Endothelial cell of umbilical vein (primary cell): ENCODE results near the gene OR1M1. TPM values are rescaled to one million over a fixed set of nuclear protein-coding genes. Genes with fewer than 3 reads are reported as not detected.

ENCODE experiments used
- BruUV-seq: library from RNA; stranded (reverse); fragments of 400-500 nt; replicated peaks from 2 replicates; lab custom pipeline; 2021; lab: Mats Ljungman, UMichigan
- CTCF ChIA-PET: fragments of 300-600, 350-600 bp; sonication (Branson Sonifier 250); formaldehyde crosslinking; loops from one replicate; lab custom pipeline; 2021; ENCODE audit warnings: antibody characterized with exemption, inconsistent platforms; lab: Charles Lee
- POLR2A ChIA-PET: fragments of 300-600, 350-600 bp; sonication (Branson Sonifier 250); formaldehyde crosslinking; loops from one replicate; lab custom pipeline; 2021; ENCODE audit warnings: antibody characterized with exemption, inconsistent platforms; lab: Charles Lee
- DNase-seq: peaks from one replicate; pipeline ENCODE4 v3.0.0-alpha.2; 2011; ENCODE audit warnings: low read depth, low spot score
- FAIRE-seq: peaks from 2 replicates; lab custom pipeline; 2011; peaks lifted over from hg19 to GRCh38; lab: Jason Lieb, UNC
- H2AFZ ChIP-seq: 2 replicates; pipeline ENCODE4 v1.6.0; 2012; ENCODE audit warnings: low read depth, low read length, control low read depth, inconsistent platforms
- H3K27ac ChIP-seq: 2 replicates; pipeline ENCODE4 v1.5.1; 2011; ENCODE audit warnings: low read depth, mild to moderate bottlenecking, control low read depth, low read length, moderate library complexity; ENCODE audit not compliant: insufficient read depth
- H3K27me3 ChIP-seq, 2 experiments: 2 replicates each; pipeline versions ENCODE4 v1.6.0 to v1.6.1; 2011; ENCODE audit warnings: low read length in 2 of 2, mixed read lengths in 1 of 2; ENCODE audit not compliant: control insufficient read depth in 2 of 2, insufficient read depth in 2 of 2
- H3K36me3 ChIP-seq, 2 experiments: 2 replicates in 1 of 2; 3 replicates in 1 of 2; pipeline ENCODE4 v1.5.1; 2011; ENCODE audit warnings: low read length in 2 of 2, mild to moderate bottlenecking in 1 of 2, moderate library complexity in 1 of 2; ENCODE audit not compliant: control insufficient read depth in 2 of 2, insufficient read depth in 2 of 2; ENCODE audit errors: extremely low read depth in 1 of 2
- H3K4me1 ChIP-seq: 3 replicates; pipeline ENCODE4 v1.5.1; 2011; ENCODE audit warnings: mild to moderate bottlenecking, low read length; ENCODE audit not compliant: control insufficient read depth, insufficient read depth; ENCODE audit errors: extremely low read depth
- H3K4me2 ChIP-seq: 2 replicates; pipeline ENCODE4 v1.6.1; 2011; ENCODE audit warnings: low read length, control low read depth, mixed read lengths; ENCODE audit not compliant: insufficient read depth
- H3K4me3 ChIP-seq, 3 experiments: fragments of 200-600 bp in 1 of 3; sonication (generic), shearing (Covaris generic) in 1 of 3; replicated peaks in 1 of 3; 2 replicates each; pipeline ENCODE4 v1.5.1; 2011 to 2016; ENCODE audit warnings: control low read depth in 3 of 3, low read length in 3 of 3, mild to moderate bottlenecking in 2 of 3, inconsistent platforms in 1 of 3, low read depth in 1 of 3, moderate library complexity in 1 of 3; ENCODE audit not compliant: insufficient read depth in 1 of 3
- H3K79me2 ChIP-seq: 2 replicates; pipeline ENCODE4 v1.6.0; 2012; ENCODE audit warnings: low read length, inconsistent platforms; ENCODE audit not compliant: control insufficient read depth, insufficient read depth
- H3K9ac ChIP-seq: replicated peaks from 2 replicates; pipeline ENCODE3; 2011; ENCODE audit warnings: low read length, control low read depth; ENCODE audit not compliant: insufficient read depth; ENCODE audit errors: extremely low read depth
- H3K9me1 ChIP-seq: replicated peaks from 3 replicates; pipeline ENCODE4 v1.6.0; 2011; ENCODE audit warnings: mild to moderate bottlenecking, low read length; ENCODE audit not compliant: control insufficient read depth, insufficient read depth; ENCODE audit errors: extremely low read depth
- H3K9me3 ChIP-seq: replicated peaks from 2 replicates; pipeline ENCODE4 v1.5.1; 2012; ENCODE audit warnings: low read length, inconsistent platforms; ENCODE audit not compliant: control insufficient read depth, insufficient read depth
- H4K20me1 ChIP-seq: replicated peaks from 2 replicates; pipeline ENCODE3; 2011; ENCODE audit warnings: mild to moderate bottlenecking, low read length; ENCODE audit not compliant: control insufficient read depth, insufficient read depth; ENCODE audit errors: extremely low read depth
- CTCF ChIP-seq, 2 donors: IDR thresholded peaks; 1 replicate in 1 of 2; 2 replicates in 1 of 2; pipeline ENCODE4 v1.5.1; 2011; ENCODE audit warnings: low read length in 2 of 2, mild to moderate bottlenecking in 2 of 2, moderate library complexity in 2 of 2, control low read depth in 1 of 2, inconsistent platforms in 1 of 2, low read depth in 1 of 2; ENCODE audit not compliant: insufficient read depth in 1 of 2; ENCODE audit errors: extremely low read depth in 1 of 2
- EZH2 ChIP-seq: IDR thresholded peaks from 2 replicates; pipeline ENCODE4 v1.6.1; 2012; ENCODE audit warnings: borderline replicate concordance, low read depth, mild to moderate bottlenecking, moderate library complexity, low read length, inconsistent platforms; ENCODE audit not compliant: severe bottlenecking
- GATA2 ChIP-seq: IDR thresholded peaks from 2 replicates; pipeline ENCODE4 v1.7.0; 2011; ENCODE audit warnings: low read depth, mild to moderate bottlenecking, moderate library complexity, mixed read lengths, low read length; ENCODE audit not compliant: insufficient read length, insufficient read depth
- JUN ChIP-seq: IDR thresholded peaks from 2 replicates; pipeline ENCODE4 v1.6.1; 2011; ENCODE audit warnings: borderline replicate concordance, low read depth; ENCODE audit not compliant: insufficient read length, insufficient read depth
- POLR2AphosphoS5 ChIP-seq: IDR thresholded peaks from 2 replicates; pipeline ENCODE4 v1.6.1; 2012; ENCODE audit warnings: low read depth, mild to moderate bottlenecking, control low read depth, low read length, moderate library complexity; ENCODE audit not compliant: insufficient read depth
- dilution Hi-C: fragments of 300-500 bp; cut with MboI; formaldehyde crosslinking; loops from one replicate; pipeline ENCODE4 v1.15.0; 2019; ENCODE audit warnings: low sequenced_read_pairs; ENCODE audit not compliant: extremely low pct_ligation_motif_present
- intact Hi-C: fragments of 100-400 bp; cut with micrococcal nuclease; formaldehyde crosslinking; loops from one replicate; pipeline ENCODE4 v1.10.0; 2022
- polyA plus RNA-seq, 4 experiments: library from polyadenylated mRNA; depleted of rRNA in 3 of 4; stranded (reverse) in 3 of 4; unstranded in 1 of 4; fragments of >200 nt; gene quantifications; 2 replicates each; pipeline versions ENCODE4 v1.2.1 to v1.2.3, GENCODE V29; 2011 to 2012; ENCODE audit warnings: missing spikeins in 1 of 4
- total RNA-seq: library from RNA; stranded (reverse); gene quantifications from 2 replicates; pipeline ENCODE4 v1.2.3, GENCODE V29; 2021

The OR1M1 gene
- total and polyA plus RNA-seq, 2 donors (not counting 3 experiments of a cell fraction or from before 2014, with no cell fraction given), result not detected

GRCh38 chr19:9057505-9058258, 29.2 kb upstream of the OR1M1 start:
- Histone ChIP-seq H2AFZ (no peak overlapping the region), H4K20me1 (no peaks in the 10 kb centered on the region), H3K79me2 (no peaks in the 10 kb centered on the region), H3K27me3 (no peaks in the 10 kb centered on the region), H3K4me1 (no peaks in the 10 kb centered on the region), H3K9me1 (no peaks in the 10 kb centered on the region), H3K9ac (no peak overlapping the region), H3K4me3 (no peak overlapping the region), H3K9me3 (no peaks in the 10 kb centered on the region), H3K36me3 (no peaks in the 10 kb centered on the region), H3K27ac (no peak overlapping the region), H3K4me2 (no peak overlapping the region)
- dilution Hi-C loops, result no loop called here
- FAIRE-seq (no peak), DNase-seq (no peak)
- intact Hi-C loops, result no loop called here
- TF ChIP-seq JUN (no peak), POLR2AphosphoS5 (no peak), GATA2 (no peak), EZH2 (no peak), CTCF (IDR thresholded peaks at IDR 0.05; ENCODE audit: extremely low read depth in 1 of 2, insufficient read depth in 1 of 2, low read depth in 1 of 2, low read length in 2 of 2) (no peak)
- POLR2A ChIA-PET, result no interaction called here
- CTCF ChIA-PET, result no interaction called here
- BruUV-seq, result no TSS peak
